HL-60/S4 (cell line): Measurements from ENCODE around the gene NKX1-1.
"Not testable (repeated sequence)": the region's sequence is repeated elsewhere in the genome, so short reads cannot be mapped to it uniquely, and the experiment has no call there.

Experiments used
- in situ Hi-C: fragments of 300-500 bp; cut with MboI; formaldehyde crosslinking; loops from 2 replicates; pipeline ENCODE4 v1.14.3; 2022; ENCODE audit warnings: low sequenced_read_pairs

NKX1-1 gene

DNA sequence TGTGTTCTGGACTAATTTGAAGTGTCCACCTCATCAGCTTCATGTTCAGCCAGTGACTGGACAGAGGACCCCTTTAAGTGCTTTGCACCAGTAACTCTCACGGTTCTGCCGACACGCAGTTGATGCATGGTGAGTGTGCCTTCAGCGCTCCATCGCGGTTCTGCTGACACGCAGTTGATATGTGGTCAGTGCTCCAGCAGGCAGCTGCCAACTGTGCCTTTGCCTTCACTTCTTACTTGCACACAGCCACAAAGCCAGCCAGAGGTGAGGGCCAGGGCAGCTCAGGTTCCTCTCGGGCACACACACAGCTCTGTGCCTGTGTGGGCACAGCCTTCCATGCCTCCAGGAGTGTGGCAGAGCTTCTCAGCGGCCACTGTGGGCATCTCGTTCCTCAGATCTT lies 12.4 kb downstream of the NKX1-1 start:
- in situ Hi-C loops, result no loop called here

DNA sequence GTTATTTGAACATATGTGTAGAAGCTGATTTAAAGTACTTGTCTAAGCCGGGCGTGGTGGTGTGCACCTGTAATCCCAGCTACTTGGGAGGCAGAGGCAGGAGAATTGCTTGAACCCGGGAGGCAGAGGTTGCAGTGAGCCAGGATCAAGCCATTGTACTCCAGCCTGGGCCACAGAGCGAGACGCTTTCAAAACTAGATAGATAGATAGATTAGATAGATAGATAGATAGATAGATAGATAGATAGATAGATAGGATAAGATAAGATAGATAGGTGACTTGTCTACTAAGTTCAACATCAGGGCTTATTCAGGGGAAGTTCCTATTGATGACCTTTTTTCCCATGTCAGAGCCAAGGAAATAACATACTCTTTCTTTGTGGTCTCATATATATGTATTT lies 12.9 kb downstream of the NKX1-1 start:
- in situ Hi-C loops, result not testable (repeated sequence)

DNA sequence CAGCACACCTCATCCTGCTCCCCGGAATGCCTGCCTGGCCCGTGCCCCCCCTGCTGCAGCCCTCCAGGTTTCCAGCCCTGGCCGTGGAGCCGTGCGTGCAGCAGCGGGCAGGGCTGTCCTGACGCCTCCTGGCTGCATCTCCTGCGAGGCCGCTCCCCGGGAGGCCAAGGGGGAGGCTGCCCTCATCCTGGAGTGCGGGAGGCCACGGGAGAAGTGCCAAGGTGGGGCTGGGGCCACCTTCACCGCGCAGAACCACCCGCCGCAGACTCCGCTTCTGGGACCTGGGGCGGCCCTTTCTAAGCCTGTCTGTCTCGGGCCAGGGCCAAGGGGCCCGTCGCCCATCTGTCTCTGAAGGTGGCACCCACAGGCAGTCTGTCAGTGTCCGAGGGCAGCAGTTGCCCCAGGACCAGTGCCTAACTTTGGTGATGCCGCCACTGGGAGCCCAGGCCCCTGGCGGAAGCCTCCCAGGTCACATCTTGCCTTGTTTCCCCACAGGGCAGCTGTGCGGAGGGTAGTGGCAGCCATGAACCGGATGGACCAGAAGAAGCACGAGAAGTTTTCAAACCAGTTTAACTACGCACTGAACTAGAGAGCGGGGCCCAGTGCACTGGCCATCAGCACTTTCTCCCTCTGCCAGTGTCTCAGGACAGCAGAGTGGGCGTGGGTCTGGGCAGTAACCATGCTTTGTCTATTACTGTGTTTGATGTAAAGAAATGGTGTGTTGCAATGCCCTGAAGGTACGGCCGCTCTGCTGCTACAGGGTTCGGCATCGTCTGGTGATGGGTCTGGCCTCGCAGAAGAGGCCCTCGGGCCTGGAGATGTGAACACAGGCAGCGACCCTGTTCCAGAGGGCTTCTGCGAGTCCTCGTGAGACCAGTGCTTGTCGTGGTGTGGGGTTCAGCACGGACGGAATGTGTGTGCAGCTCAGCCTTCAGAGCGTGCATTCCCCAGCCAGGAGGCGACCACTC lies 20.6 kb downstream of the NKX1-1 start:
- in situ Hi-C loops, result no loop called here

DNA sequence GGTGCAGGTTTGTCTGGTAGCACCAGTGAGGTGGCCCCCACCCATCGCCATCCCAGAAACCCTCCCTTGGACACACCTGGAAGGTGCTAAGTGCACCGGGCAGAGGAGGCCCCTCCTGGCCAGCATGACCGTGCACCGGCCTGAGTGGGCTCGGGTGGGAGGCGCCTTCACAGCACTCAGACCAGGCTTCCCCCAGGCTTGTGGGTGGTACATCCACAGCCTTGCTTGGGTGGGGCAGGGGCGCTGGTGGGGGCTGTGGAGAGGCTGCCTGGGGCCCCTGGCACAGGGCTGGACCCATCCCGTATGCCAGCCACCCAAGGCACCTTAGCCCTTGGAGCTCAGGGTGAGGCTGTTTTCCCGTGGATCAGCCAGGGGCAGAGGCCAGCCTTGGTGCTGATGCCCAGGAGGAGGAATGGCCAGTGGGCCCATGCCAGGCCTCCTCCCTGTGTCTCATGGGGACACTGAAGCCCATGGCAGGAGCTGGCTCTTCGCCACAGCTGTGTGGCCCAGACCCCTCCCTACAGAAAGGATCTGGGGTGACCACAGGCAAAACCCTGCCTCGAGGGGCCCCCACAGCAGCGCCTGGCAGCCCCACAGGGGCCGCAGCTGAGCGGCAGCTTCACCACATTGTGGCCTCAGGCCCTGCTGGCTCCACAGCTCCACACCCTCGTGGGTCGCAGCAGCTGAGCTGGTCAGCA lies 21.4 kb downstream of the NKX1-1 start:
- in situ Hi-C loops, result no loop called here

DNA sequence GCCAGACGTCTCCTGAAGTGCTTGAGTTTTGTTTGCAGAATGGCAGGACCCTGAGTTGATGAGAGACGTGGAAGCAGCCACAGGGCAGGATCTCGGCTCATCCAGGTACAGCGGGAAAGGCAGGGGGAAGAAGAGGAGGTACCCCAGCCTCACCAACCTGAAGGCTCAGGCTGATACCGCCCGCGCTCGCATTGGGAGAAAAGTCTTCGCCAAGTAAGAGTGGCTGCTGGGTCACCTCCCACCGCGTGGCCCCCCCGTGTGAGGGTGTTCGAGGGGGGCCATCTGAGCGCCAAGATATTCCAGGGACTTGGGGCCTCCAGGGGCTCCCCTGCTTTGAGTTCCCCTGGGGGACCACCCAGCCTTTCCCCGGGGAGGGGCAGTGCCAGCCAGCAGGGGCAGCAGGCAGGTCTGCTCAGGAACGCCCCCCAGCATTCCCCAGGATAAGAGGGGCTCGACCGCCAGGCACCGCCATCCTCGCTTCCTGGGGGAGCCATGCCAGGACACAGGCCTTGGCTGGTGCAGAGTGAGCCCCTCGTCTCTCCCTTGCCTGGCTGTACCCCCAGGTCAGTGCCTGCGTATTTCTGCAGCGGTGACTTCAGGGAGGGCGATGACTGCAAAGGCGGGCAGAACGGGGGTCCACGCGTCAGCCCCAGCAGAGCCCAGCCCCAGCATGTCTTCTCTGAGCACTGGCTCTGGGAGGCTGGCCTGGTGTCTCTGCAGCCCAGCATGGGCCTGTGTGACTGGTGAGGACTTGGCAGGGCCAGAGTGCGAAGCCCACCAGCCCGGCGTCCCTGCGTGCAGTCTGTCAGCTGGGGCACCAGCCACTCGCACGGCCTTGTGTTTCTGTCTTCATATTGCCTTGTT lies 22.3 kb downstream of the NKX1-1 start:
- in situ Hi-C loops, result no loop called here

DNA sequence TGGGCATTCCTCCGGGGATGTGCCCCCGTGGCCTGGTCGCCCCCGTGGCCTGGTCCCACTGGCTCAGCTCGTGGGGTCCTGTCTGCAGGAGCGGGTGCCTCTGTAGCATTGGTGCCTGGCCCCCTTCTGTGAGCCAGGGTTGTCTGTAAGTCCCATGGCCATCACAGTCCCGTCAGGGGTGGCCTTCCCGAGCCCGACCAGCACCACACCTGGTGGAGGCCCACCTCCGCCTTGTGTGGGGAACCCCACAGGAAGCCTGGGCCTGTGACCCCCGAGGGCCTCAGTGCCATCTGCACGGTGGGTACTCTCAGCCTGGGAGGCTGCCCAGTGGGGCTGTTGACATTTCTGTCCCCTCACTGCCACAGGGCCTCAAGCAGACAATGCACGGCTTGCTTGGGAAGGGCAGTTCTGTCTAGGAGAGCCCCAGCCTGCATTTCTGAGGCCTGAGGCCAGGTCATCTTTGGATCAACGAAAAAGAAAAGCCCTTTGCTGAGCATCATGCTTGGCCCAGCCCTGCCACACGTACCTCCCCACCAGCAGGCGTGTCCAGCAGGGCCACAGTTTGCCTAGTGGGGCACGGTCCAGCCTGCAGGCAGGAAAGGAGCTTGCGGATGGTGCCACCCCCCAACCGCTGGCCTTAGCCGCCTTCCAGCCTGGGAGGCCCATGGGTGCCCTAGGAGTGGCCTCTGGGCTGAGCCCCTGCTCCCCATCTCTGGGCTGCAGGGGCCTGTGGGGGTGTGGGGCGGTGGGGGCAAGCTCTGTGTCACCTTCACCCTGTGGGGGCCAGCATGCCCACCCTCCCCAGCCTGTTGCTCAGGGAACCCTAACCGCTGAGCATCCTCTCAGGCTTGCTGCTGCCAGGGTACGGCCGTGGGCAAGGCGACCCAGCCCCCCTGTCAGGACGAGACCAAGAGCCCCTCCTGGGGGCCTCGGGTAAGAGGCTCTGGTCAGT lies 23.2 kb downstream of the NKX1-1 start:
- in situ Hi-C loops, result no loop called here

DNA sequence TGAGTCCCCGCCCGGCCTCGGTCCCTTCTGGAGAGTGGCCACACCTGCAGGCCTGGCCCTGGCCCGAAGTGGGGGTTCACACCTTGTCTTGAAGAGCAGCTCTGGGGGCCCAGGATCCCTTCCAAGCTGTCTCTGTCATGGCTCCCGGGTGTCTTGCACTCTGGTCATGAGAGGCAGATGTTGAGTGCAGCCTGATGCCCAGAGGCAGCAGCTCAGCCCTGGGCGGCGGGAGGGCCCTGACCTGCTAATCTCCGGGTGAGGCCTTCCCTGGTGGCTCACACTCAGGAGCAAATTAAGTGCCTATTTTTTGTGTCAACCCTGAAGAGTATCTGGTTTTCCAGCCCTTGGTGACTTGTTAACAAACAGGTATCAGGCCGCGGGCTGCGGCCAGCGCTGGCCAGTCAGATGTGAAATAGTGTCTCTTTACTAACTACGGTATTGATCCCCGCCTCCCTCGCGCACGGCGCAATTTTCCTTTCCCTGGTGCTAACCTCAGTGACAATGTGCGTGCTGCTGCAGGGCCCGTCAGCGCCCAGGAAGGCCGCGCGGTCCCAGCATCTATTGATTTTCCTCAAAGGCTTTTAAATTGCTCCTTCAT lies 24.2 kb downstream of the NKX1-1 start:
- in situ Hi-C loops, result no loop called here

DNA sequence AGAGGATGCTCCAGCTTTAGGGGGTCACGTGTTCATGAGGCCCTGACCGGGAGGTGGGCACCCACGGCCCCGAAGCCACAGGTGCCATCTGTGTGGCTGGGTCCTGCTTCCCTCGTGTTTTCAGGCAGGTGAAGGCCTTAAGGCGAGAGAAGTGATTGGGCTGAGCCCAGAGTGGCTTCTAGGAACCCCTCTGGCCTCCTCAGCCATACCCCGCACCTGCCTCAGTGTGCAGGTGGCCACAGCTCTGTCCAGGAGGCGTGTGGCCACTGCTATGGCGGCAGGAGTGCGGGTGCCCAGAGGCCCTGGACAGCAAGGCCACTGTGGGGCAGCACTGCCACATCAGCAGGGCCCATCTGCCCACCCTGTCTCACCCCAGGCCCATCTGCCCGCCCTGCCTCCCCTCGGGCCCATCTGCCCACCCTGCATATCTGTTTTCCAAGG lies 25.0 kb downstream of the NKX1-1 start:
- in situ Hi-C loops, result no loop called here

DNA sequence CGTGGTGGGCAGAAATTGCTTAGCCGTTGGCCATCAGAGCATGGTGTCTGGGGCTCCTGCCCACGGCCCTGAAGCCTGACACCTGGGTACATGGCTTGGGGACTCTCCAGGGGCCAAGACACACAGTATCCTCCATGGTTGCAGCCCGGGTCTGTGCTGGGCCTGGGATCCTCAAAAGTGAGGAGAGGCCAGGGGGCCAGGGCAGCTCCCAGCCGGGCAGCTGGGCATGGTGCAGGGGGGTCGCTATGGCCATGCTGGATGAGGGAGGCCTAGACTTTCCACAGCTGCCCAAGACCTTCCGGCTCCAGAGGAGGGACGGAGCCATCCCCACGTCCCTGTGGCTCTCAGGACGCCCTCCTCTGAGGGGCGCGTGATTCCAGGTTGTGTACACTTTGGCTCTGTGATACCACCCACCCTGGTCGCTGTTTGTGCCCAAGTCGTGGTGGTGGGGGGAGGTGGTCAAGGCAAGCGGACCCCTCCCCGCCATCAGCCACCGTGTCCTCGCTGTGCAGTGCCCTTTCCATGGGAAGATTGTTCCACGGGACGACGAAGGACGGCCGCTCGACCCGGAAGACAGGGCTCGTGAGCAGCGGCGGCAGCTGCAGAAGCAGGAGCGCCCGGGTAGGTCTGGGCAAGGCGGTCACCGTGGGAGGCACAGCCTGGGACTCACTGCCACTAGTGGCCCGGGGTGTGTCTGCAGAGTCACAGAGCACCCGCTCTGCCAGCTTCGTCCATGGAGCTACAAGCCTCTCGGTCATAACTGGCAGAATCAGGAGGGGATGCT lies 25.7 kb downstream of the NKX1-1 start:
- in situ Hi-C loops, result no loop called here

DNA sequence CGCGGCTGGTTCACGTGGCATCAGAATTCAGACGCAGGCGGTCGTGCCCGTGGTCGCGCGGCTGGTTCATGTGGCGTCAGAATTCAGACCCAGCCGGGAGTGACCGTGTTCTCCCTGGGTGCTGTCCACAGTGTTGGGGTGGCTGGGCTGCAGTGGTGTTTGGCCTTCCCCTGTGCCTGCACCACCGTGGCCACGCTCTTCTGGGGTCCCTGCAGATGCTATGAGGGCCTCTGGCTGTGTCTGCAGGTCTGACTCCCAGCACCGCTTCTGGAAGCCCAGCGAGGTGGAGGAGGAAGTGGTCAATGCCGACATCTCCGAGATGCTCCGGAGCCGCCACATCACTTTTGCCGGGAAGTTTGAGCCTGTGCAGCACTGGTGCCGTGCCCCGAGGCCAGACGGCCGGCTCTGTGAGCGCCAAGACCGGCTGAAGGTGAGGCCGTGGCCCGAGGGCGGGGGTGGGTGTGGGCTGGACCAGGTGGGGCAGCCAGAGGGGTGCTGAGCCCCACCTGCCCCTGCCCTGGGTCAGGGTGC lies 26.4 kb downstream of the NKX1-1 start:
- in situ Hi-C loops, result no loop called here

DNA sequence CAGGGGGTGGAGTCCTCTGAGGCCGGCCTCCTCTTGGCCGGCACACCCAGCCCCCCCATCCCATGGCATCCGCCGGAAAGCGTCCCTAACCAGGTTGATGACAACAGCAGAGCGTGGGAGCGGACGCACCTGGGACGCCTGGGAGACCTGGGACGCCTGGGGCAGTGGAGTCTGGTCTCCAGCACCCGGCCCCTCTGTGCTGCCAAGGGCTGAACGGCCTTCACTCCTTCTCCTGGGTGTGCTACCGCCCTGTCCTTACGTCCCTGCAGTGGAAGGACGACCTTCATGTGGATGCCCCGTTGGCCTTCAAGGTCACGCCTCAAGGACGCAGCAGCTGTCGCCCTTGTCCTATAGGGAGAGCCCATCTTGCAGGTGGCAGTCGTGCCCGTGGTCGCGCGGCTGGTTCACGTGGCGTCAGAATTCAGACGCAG lies 26.9 kb downstream of the NKX1-1 start:
- in situ Hi-C loops, result no loop called here

DNA sequence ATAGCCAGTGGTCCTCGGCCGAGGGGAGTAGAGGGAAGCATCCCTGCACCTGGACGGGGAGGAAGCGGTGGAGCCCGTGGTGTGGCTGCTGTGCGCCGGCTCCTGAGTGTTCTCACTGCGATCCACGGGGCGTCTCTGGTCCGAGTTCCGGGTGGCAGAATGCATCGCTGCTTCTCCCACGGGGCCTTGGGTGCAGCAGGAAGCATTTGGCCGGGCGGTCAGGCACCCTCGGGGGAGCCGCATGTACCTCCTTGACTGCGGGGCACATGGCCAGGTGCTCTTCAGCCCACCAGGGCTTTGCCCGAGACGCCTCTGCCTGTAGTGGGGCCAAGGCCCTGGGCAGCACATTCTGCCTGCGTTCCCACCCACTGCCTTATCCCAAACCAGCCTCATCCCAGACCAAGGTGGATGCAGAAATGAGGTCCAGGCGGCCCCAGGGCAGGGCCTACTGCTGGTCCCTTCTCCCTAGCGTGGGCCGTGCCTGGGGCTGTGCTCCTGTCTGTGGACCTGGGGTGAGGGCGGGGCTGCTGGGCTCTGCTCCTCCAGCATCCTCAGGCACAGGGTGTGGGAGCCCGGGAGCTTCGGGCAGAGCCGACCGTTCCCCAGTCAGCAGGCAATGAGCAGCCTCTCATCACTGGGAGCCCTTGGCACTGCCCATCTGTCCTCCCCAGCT lies 27.5 kb downstream of the NKX1-1 start:
- in situ Hi-C loops, result no loop called here

DNA sequence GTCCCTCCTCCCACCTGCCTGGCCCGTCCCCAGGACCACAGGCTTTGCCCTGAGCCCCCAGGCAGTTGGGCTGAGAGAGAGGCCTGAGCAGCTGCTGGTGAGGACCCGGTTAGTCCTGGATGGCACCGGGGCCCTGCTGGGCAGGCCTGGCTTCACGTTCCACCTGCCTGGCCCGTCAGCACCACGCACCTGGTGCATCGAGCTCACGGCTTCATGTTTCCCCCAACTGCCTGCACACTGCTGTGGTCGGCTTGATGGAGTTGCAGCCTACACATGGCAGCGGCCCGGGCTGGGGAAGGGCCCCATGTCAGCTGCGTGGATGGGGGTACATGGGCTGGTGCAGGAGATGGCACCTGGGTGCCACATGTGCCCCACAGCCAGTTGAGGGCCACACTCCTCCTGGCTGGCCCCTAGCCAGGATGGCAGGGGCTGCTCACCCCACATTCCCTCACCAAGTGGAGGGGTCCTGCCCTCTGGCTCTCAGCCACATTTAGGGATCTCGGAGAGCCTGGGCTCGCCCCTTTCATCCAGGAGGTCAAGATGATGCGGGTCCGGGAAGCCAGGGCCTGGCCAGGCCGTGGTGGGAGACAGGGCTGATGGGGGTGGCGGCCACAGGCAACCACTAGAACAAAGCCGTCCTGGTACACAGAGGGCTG lies 28.5 kb downstream of the NKX1-1 start:
- in situ Hi-C loops, result no loop called here

DNA sequence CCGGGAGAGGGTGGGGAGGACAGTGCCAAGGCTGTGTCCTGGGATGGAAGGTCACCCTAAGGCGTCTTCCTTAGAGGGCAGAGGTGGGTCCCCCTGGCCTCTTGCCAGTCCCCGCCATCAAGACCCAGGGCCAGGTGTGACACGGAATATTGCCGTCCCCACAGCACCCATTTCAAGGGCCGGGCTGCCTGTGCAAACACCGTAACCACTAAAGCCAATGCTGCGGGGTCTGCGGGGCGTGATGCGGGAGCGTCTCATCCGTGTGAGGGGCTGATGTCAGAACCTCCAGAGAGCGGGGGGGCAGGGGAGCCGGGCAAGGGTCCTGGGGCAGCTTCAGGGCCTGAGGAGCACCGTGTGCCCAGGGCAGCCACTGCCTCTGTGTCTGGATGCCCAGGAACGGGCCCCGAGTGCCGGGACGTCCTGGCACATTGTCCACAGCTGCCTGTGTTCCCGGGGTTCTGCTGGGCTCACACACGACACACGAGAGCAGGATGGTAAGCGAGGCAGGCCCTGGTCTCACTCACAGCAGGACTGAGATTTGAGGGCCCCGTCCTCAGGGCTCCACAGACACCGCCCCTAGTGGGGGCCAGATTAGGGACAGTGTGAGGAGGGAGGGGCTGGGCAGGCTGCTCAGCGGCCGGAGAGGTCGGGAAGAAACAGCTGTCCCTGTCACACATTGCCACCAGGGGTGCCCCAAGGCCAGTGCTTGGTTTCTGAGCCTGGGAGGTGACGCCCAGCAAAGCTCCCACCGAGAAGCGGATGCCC lies 29.2 kb downstream of the NKX1-1 start:
- in situ Hi-C loops, result no loop called here

DNA sequence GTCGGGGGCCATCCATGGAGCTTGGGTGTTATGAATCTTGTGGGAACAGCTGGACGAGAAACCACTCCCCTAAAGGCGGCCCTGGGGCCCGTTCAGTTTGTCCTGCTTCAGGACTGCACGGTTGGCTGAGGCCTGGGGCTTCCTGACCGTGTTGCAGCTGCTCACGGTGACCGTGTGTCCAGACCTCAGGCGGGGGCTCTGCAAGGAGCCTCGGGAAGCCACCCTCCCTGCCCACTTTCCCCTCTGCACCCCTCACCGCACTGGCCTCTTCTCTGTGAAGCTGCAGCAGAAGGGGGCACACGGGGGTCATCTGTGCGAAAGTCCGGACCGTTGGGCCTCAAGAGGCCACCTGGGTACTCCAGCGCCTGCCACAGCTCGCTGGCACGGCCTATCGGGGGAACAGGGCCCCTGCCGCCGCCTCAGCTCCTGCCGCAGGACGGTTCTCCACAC lies 29.8 kb downstream of the NKX1-1 start:
- in situ Hi-C loops, result no loop called here

DNA sequence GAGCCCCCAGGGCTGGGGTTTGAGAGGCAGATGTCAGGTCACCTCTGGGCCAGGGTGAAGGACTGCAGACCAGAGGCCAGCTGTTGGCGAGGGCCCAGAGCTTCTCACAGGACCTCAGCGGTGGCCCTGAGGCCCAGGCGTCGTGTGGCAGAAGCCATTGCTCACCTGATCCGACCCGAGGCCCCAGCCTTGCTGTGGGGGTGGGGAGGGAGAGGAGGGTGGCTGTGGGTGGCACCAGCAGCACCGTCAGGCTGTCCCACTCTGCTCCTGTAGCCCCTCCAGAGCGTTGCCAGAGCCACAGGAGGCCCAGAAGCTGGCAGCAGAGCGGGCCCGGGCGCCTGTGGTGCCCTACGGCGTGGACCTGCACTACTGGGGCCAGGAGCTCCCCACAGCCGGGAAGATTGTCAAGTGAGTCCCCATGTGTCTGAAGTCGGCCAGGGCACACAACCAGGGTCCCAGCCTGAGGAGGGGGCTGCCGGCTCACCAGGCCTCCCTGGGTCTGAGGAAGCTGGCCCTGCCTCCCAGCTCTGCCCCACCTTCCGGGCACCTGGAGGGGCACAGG lies 30.4 kb downstream of the NKX1-1 start:
- in situ Hi-C loops, result no loop called here
